Smooth muscle cell (in vitro differentiated cells): Measurements from ENCODE around the gene SNAI3. TPM values are rescaled to one million over a fixed set of nuclear protein-coding genes. Genes with fewer than 3 reads are reported as not detected.

Experiments used
- DNase-seq: peaks from one replicate; lab custom pipeline; 2025; ENCODE audit not compliant: unreplicated experiment; lab: John Stamatoyannopoulos, UW
- H2AFZ ChIP-seq: fragments of 200-600 bp; sonication (generic); 2 replicates; pipeline ENCODE4 v1.6.0; 2016; ENCODE audit warnings: antibody characterized with exemption, low read depth, mild to moderate bottlenecking
- H3F3A ChIP-seq: fragments of 200-600 bp; sonication (generic); 2 replicates; pipeline ENCODE4 v1.6.0; 2017; ENCODE audit warnings: antibody characterized with exemption, low read depth
- H3K27ac ChIP-seq: fragments of 200-600 bp; sonication (generic); 2 replicates; pipeline ENCODE4 v1.5.1; 2016; ENCODE audit warnings: low read depth, mild to moderate bottlenecking
- H3K27me3 ChIP-seq: fragments of 200-600 bp; sonication (generic); 2 replicates; pipeline ENCODE4 v1.6.1; 2016; ENCODE audit warnings: low read depth, mild to moderate bottlenecking
- H3K36me3 ChIP-seq: fragments of 200-600 bp; sonication (generic); 2 replicates; pipeline ENCODE4 v1.5.1; 2016; ENCODE audit warnings: low read depth
- H3K4me1 ChIP-seq: fragments of 200-600 bp; sonication (generic); 2 replicates; pipeline ENCODE4 v1.5.1; 2016; ENCODE audit warnings: low read depth
- H3K4me2 ChIP-seq: fragments of 200-600 bp; sonication (generic); 2 replicates; pipeline ENCODE4 v1.6.0; 2016; ENCODE audit warnings: mild to moderate bottlenecking
- H3K4me3 ChIP-seq: fragments of 200-600 bp; sonication (generic); 2 replicates; pipeline ENCODE4 v1.5.1; 2016; ENCODE audit warnings: mild to moderate bottlenecking
- H3K79me2 ChIP-seq: fragments of 200-600 bp; sonication (generic); 2 replicates; pipeline ENCODE4 v1.6.0; 2016; ENCODE audit warnings: low read depth, mild to moderate bottlenecking
- H3K9ac ChIP-seq: fragments of 200-600 bp; sonication (generic); 2 replicates; pipeline ENCODE4 v1.6.0; 2016; ENCODE audit warnings: low read depth
- H3K9me3 ChIP-seq: fragments of 200-600 bp; sonication (generic); replicated peaks from 2 replicates; pipeline ENCODE4 v1.5.1; 2016; ENCODE audit warnings: low read depth
- H4K20me1 ChIP-seq: fragments of 200-600 bp; sonication (generic); 2 replicates; pipeline ENCODE4 v1.6.0; 2016; ENCODE audit warnings: low read depth
- WGBS: methylation state at CpG from one replicate; pipeline ENCODE4 v1.1.7; 2016; ENCODE audit warnings: low lambda C conversion rate; 5-methylcytosine and 5-hydroxymethylcytosine counted together
- polyA plus RNA-seq: library from polyadenylated mRNA; unstranded; fragments of >200 nt; fragmentation: Nextera tagmentation; extraction: Ambion mirVana; gene quantifications from 2 replicates; pipeline ENCODE4 v1.2.1, GENCODE V29; 2016
- total RNA-seq: library from RNA; depleted of rRNA; stranded (reverse); fragments of >200 nt; gene quantifications from 2 replicates; pipeline ENCODE4 v1.2.3, GENCODE V29; 2014
- TF ChIP-seq, protein P1 (sequence below): fragments of 200-600 bp; sonication (generic); IDR thresholded peaks from 2 replicates; pipeline ENCODE4 v1.5.1; 2017; ENCODE audit warnings: borderline replicate concordance, mild to moderate bottlenecking, antibody characterized with exemption; ENCODE audit not compliant: insufficient read depth, poor library complexity, severe bottlenecking

The SNAI3 gene
- total and polyA plus RNA-seq, 2 experiments from 2014 or later: 0.22 to 1.4 TPM

DNA sequence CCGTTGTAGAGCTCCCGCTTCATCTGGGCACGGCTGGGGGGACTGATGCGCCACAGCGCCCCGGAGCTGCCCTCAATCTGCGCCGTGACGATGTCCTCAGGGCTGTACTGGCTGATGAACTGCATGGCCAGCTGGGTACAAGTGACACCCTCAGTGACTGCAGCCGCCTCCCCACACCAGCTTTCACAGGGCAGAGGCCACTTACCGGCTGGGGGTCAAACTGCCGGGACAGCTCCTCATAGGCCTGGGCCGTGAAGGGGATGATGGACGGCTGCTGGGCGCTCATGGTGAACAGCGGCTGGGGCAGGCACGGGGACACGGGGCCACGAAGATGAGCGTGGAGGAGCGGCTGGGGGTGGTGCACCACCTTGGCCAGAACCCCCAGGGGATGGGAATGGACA is 30.3 kb upstream of the SNAI3 start:
- DNase-seq: no peak
- Histone ChIP-seq H3K27ac (no peak overlapping the region), H3F3A (no peaks in the 10 kb centered on the region), H3K27me3 (no peaks in the 10 kb centered on the region), H3K4me2 (no peak overlapping the region), H3K4me1 (no peaks in the 10 kb centered on the region), H3K9ac (no peak overlapping the region), H3K9me3 (no peaks in the 10 kb centered on the region), H4K20me1 (peaks cover 24% of the 10 kb centered on the region), H3K79me2 (no peaks in the 10 kb centered on the region), H2AFZ (no peak overlapping the region), H3K36me3 (peaks cover 6% of the 10 kb centered on the region), H3K4me3 (no peak overlapping the region)
- 98% methylated on average over 21 of the region's 21 CpGs for WGBS
- TF ChIP-seq, protein P1, sequence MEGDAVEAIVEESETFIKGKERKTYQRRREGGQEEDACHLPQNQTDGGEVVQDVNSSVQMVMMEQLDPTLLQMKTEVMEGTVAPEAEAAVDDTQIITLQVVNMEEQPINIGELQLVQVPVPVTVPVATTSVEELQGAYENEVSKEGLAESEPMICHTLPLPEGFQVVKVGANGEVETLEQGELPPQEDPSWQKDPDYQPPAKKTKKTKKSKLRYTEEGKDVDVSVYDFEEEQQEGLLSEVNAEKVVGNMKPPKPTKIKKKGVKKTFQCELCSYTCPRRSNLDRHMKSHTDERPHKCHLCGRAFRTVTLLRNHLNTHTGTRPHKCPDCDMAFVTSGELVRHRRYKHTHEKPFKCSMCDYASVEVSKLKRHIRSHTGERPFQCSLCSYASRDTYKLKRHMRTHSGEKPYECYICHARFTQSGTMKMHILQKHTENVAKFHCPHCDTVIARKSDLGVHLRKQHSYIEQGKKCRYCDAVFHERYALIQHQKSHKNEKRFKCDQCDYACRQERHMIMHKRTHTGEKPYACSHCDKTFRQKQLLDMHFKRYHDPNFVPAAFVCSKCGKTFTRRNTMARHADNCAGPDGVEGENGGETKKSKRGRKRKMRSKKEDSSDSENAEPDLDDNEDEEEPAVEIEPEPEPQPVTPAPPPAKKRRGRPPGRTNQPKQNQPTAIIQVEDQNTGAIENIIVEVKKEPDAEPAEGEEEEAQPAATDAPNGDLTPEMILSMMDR: no peak

DNA sequence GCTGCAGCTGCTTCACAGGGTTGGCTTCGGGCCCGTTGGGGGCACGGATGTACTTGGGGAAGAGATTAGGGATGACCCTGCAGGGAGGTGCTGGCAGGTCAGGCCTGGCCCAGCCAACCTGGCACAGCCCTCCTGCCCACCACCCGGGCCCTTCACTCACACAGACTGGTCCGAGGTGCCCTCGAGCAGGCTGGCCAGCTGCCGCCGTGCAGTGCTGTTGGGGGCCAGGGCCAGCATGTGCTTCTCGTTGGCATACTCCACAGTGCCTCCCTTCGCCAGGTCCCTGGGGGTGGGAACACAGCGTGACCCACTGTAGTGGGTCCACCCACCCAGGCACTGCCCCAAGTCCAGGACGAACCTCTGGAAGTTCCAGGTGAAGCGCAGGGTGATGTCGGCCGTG is 29.9 kb upstream of the SNAI3 start:
- H2AFZ ChIP-seq: no peak overlapping the region
- H3K36me3 ChIP-seq: peaks cover 6% of the 10 kb centered on the region
- WGBS: 97% methylated on average over 12 of the region's 15 CpGs

DNA sequence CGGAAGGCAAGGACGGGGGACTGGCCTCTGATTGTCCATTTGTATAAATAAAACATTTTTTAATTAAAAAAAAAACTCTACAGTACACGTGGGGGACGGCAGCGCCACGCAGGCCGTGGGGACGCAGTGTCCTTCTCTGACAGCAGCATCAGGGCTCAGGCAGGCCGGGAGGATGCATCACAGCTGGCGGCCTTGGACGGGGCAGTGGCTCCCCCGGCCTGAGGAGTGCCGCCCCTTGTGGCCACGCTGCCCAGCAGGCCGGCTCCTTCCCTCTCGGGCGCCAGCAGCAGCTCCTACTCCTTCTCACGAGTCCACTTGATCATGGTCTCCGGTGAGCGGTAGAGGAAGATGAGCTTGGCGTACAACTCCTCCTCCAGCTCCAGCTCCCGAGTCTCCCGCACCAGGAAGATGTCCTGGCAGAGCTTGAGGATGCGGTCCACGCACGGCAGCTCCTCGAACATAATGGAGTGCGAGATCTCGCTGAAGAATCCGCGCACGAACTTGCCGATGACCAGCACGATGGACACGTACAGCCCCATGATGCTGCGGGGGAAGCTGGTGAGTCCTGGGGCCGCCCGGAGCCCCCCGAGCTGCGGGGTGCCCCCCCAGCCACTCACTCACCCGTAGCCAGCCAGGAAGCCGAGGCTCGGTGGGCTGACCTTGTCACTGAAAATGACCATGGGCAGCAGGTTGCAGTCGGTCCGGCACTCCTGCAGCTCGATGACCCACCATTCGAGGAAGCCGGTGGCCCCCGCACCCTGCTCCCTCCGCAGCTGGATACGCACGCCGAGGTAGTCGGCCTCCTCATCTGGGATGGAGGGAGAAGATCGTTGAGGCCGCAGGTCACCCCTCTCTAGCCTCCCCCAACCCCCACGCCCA is 29.2 kb upstream of the SNAI3 start:
- H3K79me2 ChIP-seq: no peaks in the 10 kb centered on the region
- peaks cover 24% of the 10 kb centered on the region for H4K20me1 ChIP-seq
- no peaks in the 10 kb centered on the region for H3K9me3 ChIP-seq
- no peak overlapping the region for H3K9ac ChIP-seq
- H3K27ac ChIP-seq: no peak overlapping the region
- peaks cover 6% of the 10 kb centered on the region for H3K36me3 ChIP-seq
- TF ChIP-seq, protein P1: no peak
- no peaks in the 10 kb centered on the region for H3K27me3 ChIP-seq
- no peaks in the 10 kb centered on the region for H3K4me1 ChIP-seq
- no peak overlapping the region for H2AFZ ChIP-seq
- no peak for DNase-seq
- no peak overlapping the region for H3K4me3 ChIP-seq
- no peaks in the 10 kb centered on the region for H3F3A ChIP-seq
- 97% methylated on average over 57 of the region's 57 CpGs for WGBS
- no peak overlapping the region for H3K4me2 ChIP-seq

More for the DNA sequence above, 29.9 kb upstream of the SNAI3 start:
- H3K4me1 ChIP-seq: no peaks in the 10 kb centered on the region
- H3K9me3 ChIP-seq: no peaks in the 10 kb centered on the region
- H3K9ac ChIP-seq: no peak overlapping the region
- DNase-seq: no peak
- TF ChIP-seq, protein P1: no peak
- H3K4me2 ChIP-seq: no peak overlapping the region
- H3K79me2 ChIP-seq: no peaks in the 10 kb centered on the region
- H4K20me1 ChIP-seq: peaks cover 24% of the 10 kb centered on the region
- no peak overlapping the region for H3K27ac ChIP-seq
- no peaks in the 10 kb centered on the region for H3F3A ChIP-seq
- no peaks in the 10 kb centered on the region for H3K27me3 ChIP-seq
- H3K4me3 ChIP-seq: no peak overlapping the region
